ENCODE measurements around the gene FGF22. TPM values are rescaled to one million over a fixed set of nuclear protein-coding genes. Genes with fewer than 3 reads are reported as not detected.
"Not testable (repeated sequence)": the region's sequence is repeated elsewhere in the genome, so short reads cannot be mapped to it uniquely, and the experiment has no call there.

Gene FGF22
- total RNA-seq, 3 donors from 2014 or later: 0.33 to 0.48 TPM; not detected in 1

- Histone ChIP-seq H3K9me3 (no peaks in the 10 kb centered on the region), H3K4me1 (no peaks in the 10 kb centered on the region), H3K4me3 (no peak overlapping the region), H3K27ac (no peak overlapping the region), H3K36me3 (no peaks in the 10 kb centered on the region), H3K27me3 (no peaks in the 10 kb centered on the region)
- DNase-seq (ENCODE audit: low spot score in 2 of 2): no peak
- no peak for TF ChIP-seq POLR2A (IDR thresholded peaks at IDR 0.05)
- TF ChIP-seq CTCF (IDR thresholded peaks at IDR 0.05): no peak
- no peak for TF ChIP-seq POLR2AphosphoS5 (IDR thresholded peaks at IDR 0.05)
- intact Hi-C loops (cut with DNase I; ENCODE audit: low total_unique reads): loop anchor here (5.0 kb wide), 1 partner anchor 1183 kb away; no protein-coding TSS in a partner anchor
These were observed 20.2 kb upstream of the FGF22 start for GRCh38 chr19:619286-620002.

DNA sequence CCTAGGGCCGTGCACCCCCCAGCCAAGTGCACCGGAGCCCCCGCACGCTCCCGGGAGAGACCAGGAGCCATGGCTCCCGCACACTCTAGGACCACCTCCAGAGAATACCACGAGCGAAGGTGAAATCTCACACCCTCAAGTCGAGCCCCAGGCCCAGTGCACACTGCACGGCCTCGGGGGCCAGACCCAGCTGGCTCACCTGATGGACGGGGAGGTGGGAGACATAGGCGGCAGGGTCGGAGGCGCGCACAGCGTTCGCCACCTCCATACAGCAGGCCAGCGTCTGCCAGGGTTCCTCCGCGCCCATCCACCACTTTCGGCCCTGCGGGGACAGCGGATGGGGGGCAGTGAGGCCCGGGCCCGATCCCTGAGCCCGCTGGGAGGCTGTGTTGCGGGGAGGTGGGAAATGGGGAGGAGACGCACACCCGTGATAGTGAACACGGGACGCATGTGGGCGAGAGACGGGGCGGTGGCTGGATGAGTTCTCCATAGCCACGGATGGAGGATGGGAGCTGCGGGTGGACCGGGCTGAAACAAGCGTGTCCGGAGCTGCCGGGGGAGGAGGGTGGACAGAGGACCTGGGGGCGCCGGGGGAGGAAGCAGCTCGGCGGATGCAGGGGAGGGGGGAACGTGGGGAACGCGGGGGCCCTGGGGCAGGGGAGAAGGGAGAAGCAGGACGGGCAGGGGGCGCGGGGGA lies 19.4 kb upstream of the FGF22 start:
- H3K27me3 ChIP-seq: no peaks in the 10 kb centered on the region
- no peak for DNase-seq (ENCODE audit: low spot score in 2 of 2)
- H3K4me1 ChIP-seq: no peaks in the 10 kb centered on the region
- no peaks in the 10 kb centered on the region for H3K36me3 ChIP-seq
- H3K4me3 ChIP-seq: no peak overlapping the region
- intact Hi-C loops (cut with DNase I; ENCODE audit: low total_unique reads): no loop called here
- H3K9me3 ChIP-seq: no peaks in the 10 kb centered on the region
- no peak overlapping the region for H3K27ac ChIP-seq
- TF ChIP-seq POLR2A (IDR thresholded peaks at IDR 0.05) (no peak), CTCF (IDR thresholded peaks at IDR 0.05) (no peak), POLR2AphosphoS5 (IDR thresholded peaks at IDR 0.05) (no peak)

GRCh38 chr19:621191-621590 lies 18.5 kb upstream of the FGF22 start:
- H3K36me3 ChIP-seq; H3K27me3 ChIP-seq; H3K4me3 ChIP-seq; intact Hi-C loops (cut with DNase I; ENCODE audit: low total_unique reads); DNase-seq (ENCODE audit: low spot score in 2 of 2); H3K4me1 ChIP-seq; H3K27ac ChIP-seq; H3K9me3 ChIP-seq: not testable (repeated sequence)

GRCh38 chr19:621819-622218 lies 17.9 kb upstream of the FGF22 start:
- Histone ChIP-seq H3K4me1 (no peaks in the 10 kb centered on the region), H3K36me3 (no peaks in the 10 kb centered on the region), H3K4me3 (no peak overlapping the region), H3K9me3 (no peaks in the 10 kb centered on the region), H3K27me3 (no peaks in the 10 kb centered on the region), H3K27ac (no peak overlapping the region)
- no peak for DNase-seq (ENCODE audit: low spot score in 2 of 2)
- intact Hi-C loops (cut with DNase I; ENCODE audit: low total_unique reads): no loop called here
- TF ChIP-seq POLR2AphosphoS5 (IDR thresholded peaks at IDR 0.05) (no peak), POLR2A (IDR thresholded peaks at IDR 0.05) (no peak), CTCF (IDR thresholded peaks at IDR 0.05) (no peak)

GRCh38 chr19:622666-623065 lies 17.0 kb upstream of the FGF22 start:
- Histone ChIP-seq H3K9me3 (no peaks in the 10 kb centered on the region), H3K27me3 (no peaks in the 10 kb centered on the region), H3K4me3 (no peak overlapping the region), H3K27ac (no peak overlapping the region), H3K36me3 (no peaks in the 10 kb centered on the region), H3K4me1 (no peaks in the 10 kb centered on the region)
- no peak for TF ChIP-seq CTCF (IDR thresholded peaks at IDR 0.05)
- no peak for TF ChIP-seq POLR2A (IDR thresholded peaks at IDR 0.05)
- no peak for TF ChIP-seq POLR2AphosphoS5 (IDR thresholded peaks at IDR 0.05)
- intact Hi-C loops (cut with DNase I; ENCODE audit: low total_unique reads): no loop called here
- DNase-seq (ENCODE audit: low spot score in 2 of 2): no peak

All from breast epithelium (tissue), 4 donors.